DND-41 (cell line): ENCODE measurements around the gene ZNF384.

Source experiments
- CTCF ChIP-seq: IDR thresholded peaks from 2 replicates; pipeline ENCODE4 v1.5.1; 2012; ENCODE audit warnings: borderline replicate concordance, low read length, moderate library complexity, mild to moderate bottlenecking; ENCODE audit not compliant: poor library complexity, severe bottlenecking; ENCODE audit errors: extremely low read depth
- EZH2 ChIP-seq: IDR thresholded peaks from 3 replicates; pipeline ENCODE4 v1.6.1; 2012; ENCODE audit warnings: borderline replicate concordance, low read depth, mild to moderate bottlenecking, moderate library complexity, low read length, inconsistent platforms; ENCODE audit not compliant: severe bottlenecking

GRCh38 chr12:6618483-6619225 is 70.5 kb downstream of the ZNF384 start:
- TF ChIP-seq CTCF (no peak), EZH2 (no peak)
